ACHN (cell line): Measurements from ENCODE around the gene HS3ST5.
"Not testable (repeated sequence)": the region's sequence is repeated elsewhere in the genome, so short reads cannot be mapped to it uniquely, and the experiment has no call there.

ENCODE experiments used
- DNase-seq: peaks from one replicate; pipeline ENCODE4 v3.0.0-alpha.2; 2015
- in situ Hi-C: cut with HindIII; loops from 2 replicates; pipeline ENCODE4 v1.10.0; 2017; ENCODE audit warnings: low sequenced_read_pairs, low pct_ligation_motif_present, low pct_unique_long_range_greater_than_20kb

HS3ST5 gene

GRCh38 chr6:114084327-114084890 lies 258.4 kb downstream of the HS3ST5 start:
- no peak for DNase-seq
- in situ Hi-C loops: no loop called here

- in situ Hi-C loops: no loop called here
- DNase-seq: no peak
Observed at GRCh38 chr6:114083251-114083650, 259.6 kb downstream of the HS3ST5 start.

- in situ Hi-C loops: no loop called here
- no peak for DNase-seq
Observed at GRCh38 chr6:114081730-114082129, 261.1 kb downstream of the HS3ST5 start.

- in situ Hi-C loops: no loop called here
- DNase-seq: no peak
Observed at GRCh38 chr6:114080891-114081510, 261.8 kb downstream of the HS3ST5 start.

- in situ Hi-C loops, DNase-seq: not testable (repeated sequence)
Observed at GRCh38 chr6:114080410-114080809, 262.4 kb downstream of the HS3ST5 start.

- in situ Hi-C loops: no loop called here
- no peak for DNase-seq
Observed at GRCh38 chr6:114075777-114076176, 267.0 kb downstream of the HS3ST5 start.

- no peak for DNase-seq
- in situ Hi-C loops: no loop called here
Observed at GRCh38 chr6:114075300-114075699, 267.5 kb downstream of the HS3ST5 start.

GRCh38 chr6:114068771-114069170 lies 274.1 kb downstream of the HS3ST5 start:
- in situ Hi-C loops: no loop called here
- no peak for DNase-seq

GRCh38 chr6:114068116-114068515 lies 274.7 kb downstream of the HS3ST5 start:
- in situ Hi-C loops: no loop called here
- no peak for DNase-seq

- no peak for DNase-seq
- in situ Hi-C loops: no loop called here
Observed at GRCh38 chr6:114064862-114065261, 278.0 kb downstream of the HS3ST5 start.

GRCh38 chr6:114063956-114064355 lies 278.9 kb downstream of the HS3ST5 start:
- in situ Hi-C loops: no loop called here

GRCh38 chr6:114062199-114062598 lies 280.6 kb downstream of the HS3ST5 start:
- DNase-seq: no peak
- in situ Hi-C loops: no loop called here

More at GRCh38 chr6:114063956-114064355, 278.9 kb downstream of the HS3ST5 start:
- DNase-seq: no peak

GRCh38 chr6:114061741-114062140 lies 281.1 kb downstream of the HS3ST5 start:
- no peak for DNase-seq
- in situ Hi-C loops: no loop called here

GRCh38 chr6:114061116-114061515 lies 281.7 kb downstream of the HS3ST5 start:
- in situ Hi-C loops: no loop called here
- no peak for DNase-seq

- no peak for DNase-seq
- in situ Hi-C loops: no loop called here
Observed at GRCh38 chr6:114058435-114058834, 284.4 kb downstream of the HS3ST5 start.

GRCh38 chr6:114055763-114056162 lies 287.1 kb downstream of the HS3ST5 start:
- DNase-seq: no peak
- in situ Hi-C loops: no loop called here

GRCh38 chr6:114055349-114055748 lies 287.5 kb downstream of the HS3ST5 start:
- in situ Hi-C loops: no loop called here
- DNase-seq: no peak

GRCh38 chr6:114053791-114054190 lies 289.0 kb downstream of the HS3ST5 start:
- no peak for DNase-seq
- in situ Hi-C loops: no loop called here

GRCh38 chr6:114052141-114052540 lies 290.7 kb downstream of the HS3ST5 start:
- in situ Hi-C loops: no loop called here
- no peak for DNase-seq

- in situ Hi-C loops: no loop called here
- DNase-seq: no peak
Observed at GRCh38 chr6:114051031-114051430, 291.8 kb downstream of the HS3ST5 start.
